Muscle of leg (tissue), 11 donors: ENCODE data around the gene RALGPS1. TPM values are rescaled to one million over a fixed set of nuclear protein-coding genes. Genes with fewer than 3 reads are reported as not detected.

ENCODE experiments used
- DNase-seq: peaks from one replicate; pipeline ENCODE4 v3.0.0; 2013
- H3K27ac ChIP-seq: one replicate; pipeline ENCODE4 v1.5.1; 2013; ENCODE audit warnings: mild to moderate bottlenecking, low read length, control low read depth
- H3K27me3 ChIP-seq: one replicate; pipeline ENCODE4 v1.6.1; 2013; ENCODE audit warnings: low read length; ENCODE audit not compliant: control insufficient read depth, insufficient read depth
- H3K36me3 ChIP-seq: one replicate; pipeline ENCODE4 v1.6.1; 2013; ENCODE audit warnings: low read length; ENCODE audit not compliant: control insufficient read depth, insufficient read depth
- H3K4me1 ChIP-seq: one replicate; pipeline ENCODE4 v1.6.1; 2013; ENCODE audit warnings: low read length; ENCODE audit not compliant: control insufficient read depth, insufficient read depth
- H3K4me3 ChIP-seq: one replicate; pipeline ENCODE4 v1.5.1; 2013; ENCODE audit warnings: low read length, control low read depth
- H3K9me3 ChIP-seq: replicated peaks from 2 replicates; pipeline ENCODE4 v1.6.1; 2013; ENCODE audit warnings: low read depth, low read length; ENCODE audit not compliant: control insufficient read depth
- WGBS: methylation state at CpG from one replicate; pipeline ENCODE4 v1.1.5; 2013; ENCODE audit warnings: missing lambda C conversion rate; ENCODE audit not compliant: insufficient coverage; 5-methylcytosine and 5-hydroxymethylcytosine counted together
- polyA plus RNA-seq, 8 donors: library from polyadenylated mRNA; unstranded; fragments of 120-200 nt; gene quantifications; one replicate each; pipeline versions ENCODE4 v1.2.1 to v1.2.3, GENCODE V29; 2013; ENCODE audit warnings: inconsistent platforms in 1 of 8, low replicate concordance in 1 of 8; ENCODE audit not compliant: insufficient read length in 8 of 8, insufficient read depth in 1 of 8
- total RNA-seq: library from RNA; stranded (reverse); fragments of 120-200 nt; gene quantifications from one replicate; pipeline ENCODE4 v1.2.4, GENCODE V29; 2013

The RALGPS1 gene
- total and polyA plus RNA-seq, 9 donors: 4.6 to 8.6 (median 7.2) TPM

DNA sequence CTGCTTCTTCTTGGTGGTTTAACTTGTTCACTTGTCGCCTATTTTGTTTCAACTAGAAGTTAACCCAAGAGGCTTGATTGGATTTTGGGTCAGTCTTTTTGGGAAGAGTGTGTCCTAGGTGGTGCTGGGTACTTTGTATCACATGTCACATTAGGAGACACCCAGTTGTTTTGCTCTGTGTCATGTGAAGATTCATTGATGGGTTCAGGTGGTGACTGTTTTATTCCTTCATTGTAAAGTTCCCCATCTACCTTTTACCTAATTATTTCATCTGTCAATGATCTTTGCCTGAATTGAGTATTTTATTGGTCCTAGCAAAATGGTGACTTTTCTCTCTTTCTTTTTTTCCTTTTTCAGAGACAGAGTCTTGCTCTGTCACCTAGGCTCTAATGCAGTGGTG is 69.2 kb downstream of the RALGPS1 start:
- Histone ChIP-seq H3K27me3 (no peaks in the 10 kb centered on the region), H3K4me3 (no peak overlapping the region), H3K4me1 (peaks cover 11% of the 10 kb centered on the region), H3K36me3 (no peaks in the 10 kb centered on the region), H3K27ac (no peak overlapping the region), H3K9me3 (peaks cover 4% of the 10 kb centered on the region)
- WGBS: no CpG with 5 or more reads among the region's 1 CpG
- no peak for DNase-seq

DNA sequence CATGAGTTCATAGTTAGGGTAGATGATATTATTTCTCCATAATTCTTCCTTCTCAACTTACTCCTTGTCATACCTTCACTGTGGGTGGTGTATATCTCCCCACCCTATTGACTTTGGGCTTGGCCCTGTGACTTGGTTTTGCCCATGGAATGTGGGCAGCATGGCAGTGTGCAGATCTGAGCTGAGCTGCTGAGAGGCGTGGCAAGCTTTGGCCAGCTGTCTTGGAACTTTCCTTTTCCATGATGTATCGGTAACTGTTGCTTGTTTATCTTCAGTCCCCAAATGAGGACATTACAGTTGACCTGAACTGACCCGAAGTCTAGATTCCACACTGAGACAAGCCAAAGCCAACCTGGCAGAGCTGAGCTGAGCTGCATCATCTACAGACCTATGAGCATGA is 70.4 kb downstream of the RALGPS1 start:
- DNase-seq: peak; percentile 68
- Histone ChIP-seq H3K9me3 (peaks cover 4% of the 10 kb centered on the region), H3K4me3 (no peak overlapping the region), H3K4me1 (peaks cover 20% of the 10 kb centered on the region), H3K36me3 (no peaks in the 10 kb centered on the region), H3K27me3 (no peaks in the 10 kb centered on the region), H3K27ac (no peak overlapping the region)
- 85% methylated on average over 3 of the region's 3 CpGs for WGBS

DNA sequence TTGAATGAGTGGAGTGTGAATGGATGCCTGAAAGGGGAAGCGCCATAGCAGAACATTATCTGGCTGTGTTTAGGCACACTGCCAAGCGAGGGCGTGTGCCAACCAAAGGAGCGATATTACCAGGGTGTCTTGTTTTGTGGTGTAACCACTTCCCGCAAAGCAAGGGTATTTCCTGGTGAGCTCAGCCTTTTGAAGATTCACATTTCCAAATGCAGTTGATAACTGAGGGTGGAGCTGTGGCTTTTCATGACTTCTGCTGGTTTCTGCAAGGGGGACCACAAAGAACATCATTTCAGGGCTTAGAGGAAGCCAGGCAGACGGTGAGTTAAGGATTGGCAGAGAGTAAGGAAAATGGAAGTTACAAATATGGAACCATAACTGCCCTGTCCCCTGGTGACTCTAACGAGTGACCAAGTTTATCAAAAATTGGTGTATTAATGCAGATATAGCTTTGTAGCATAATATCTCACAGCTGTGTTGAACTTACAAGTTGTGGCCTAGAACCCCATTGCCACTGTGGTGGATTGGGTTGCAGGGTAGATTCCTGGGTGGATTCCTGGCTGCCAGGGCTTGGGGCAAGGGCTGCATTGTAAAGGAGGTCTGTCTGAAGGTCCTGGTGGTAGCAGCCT is 71.4 kb downstream of the RALGPS1 start:
- DNase-seq: peak; percentile 54
- 76% methylated on average over 3 of the region's 7 CpGs for WGBS
- H3K4me1 ChIP-seq: peaks cover 27% of the 10 kb centered on the region
- H3K27ac ChIP-seq: no peak overlapping the region
- no peaks in the 10 kb centered on the region for H3K27me3 ChIP-seq
- H3K36me3 ChIP-seq: no peaks in the 10 kb centered on the region
- H3K4me3 ChIP-seq: no peak overlapping the region
- H3K9me3 ChIP-seq: peaks cover 4% of the 10 kb centered on the region

DNA sequence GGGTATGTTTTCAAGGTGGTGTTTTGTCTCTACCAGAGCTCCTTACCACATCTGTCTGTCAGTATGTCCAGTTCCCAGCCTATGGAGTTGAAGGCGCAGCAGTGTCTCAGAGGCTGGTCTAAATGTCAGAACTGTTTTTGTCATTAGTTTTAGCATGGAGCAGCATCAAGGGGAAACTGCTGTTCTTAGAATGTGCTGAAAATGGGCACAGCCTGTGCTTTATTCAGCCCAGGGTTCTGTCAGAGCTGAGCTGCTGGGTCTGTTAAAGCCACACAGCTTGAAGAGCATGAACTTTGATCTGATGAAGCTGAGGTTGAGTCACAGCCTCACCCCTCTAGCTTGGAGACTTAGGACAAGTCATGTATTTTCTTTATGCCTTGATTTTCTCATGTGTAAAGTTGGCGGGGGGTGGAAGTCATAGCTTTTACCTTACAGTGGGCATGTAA is 71.9 kb downstream of the RALGPS1 start:
- H3K9me3 ChIP-seq: peaks cover 4% of the 10 kb centered on the region
- peak overlapping the region; percentile 17 for H3K27ac ChIP-seq
- no peak overlapping the region for H3K4me3 ChIP-seq
- H3K36me3 ChIP-seq: no peaks in the 10 kb centered on the region
- H3K4me1 ChIP-seq: peaks cover 27% of the 10 kb centered on the region
- H3K27me3 ChIP-seq: no peaks in the 10 kb centered on the region
- peak; percentile 70 for DNase-seq
- WGBS: 75% methylated on average over 2 of the region's 2 CpGs

DNA sequence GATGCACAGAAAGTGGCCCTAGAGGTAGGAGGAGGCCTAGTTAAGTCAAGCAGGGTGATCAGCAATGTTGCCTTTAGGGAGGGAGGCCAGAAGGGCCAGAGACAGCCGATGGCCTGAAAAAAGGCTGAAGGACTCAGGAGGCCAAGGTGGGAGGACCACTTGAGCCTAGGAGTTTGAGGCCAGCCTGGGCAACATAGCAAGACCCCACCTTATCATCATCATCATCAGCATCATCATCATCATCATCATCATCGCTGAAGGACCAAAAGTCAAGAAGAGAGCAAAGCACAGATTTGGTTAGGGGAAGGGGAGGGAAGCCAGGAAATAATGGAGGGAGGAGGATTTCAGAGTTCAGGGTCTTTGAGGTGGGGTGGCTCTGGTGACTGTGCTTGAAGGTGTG is 74.3 kb downstream of the RALGPS1 start:
- H3K4me3 ChIP-seq: no peak overlapping the region

DNA sequence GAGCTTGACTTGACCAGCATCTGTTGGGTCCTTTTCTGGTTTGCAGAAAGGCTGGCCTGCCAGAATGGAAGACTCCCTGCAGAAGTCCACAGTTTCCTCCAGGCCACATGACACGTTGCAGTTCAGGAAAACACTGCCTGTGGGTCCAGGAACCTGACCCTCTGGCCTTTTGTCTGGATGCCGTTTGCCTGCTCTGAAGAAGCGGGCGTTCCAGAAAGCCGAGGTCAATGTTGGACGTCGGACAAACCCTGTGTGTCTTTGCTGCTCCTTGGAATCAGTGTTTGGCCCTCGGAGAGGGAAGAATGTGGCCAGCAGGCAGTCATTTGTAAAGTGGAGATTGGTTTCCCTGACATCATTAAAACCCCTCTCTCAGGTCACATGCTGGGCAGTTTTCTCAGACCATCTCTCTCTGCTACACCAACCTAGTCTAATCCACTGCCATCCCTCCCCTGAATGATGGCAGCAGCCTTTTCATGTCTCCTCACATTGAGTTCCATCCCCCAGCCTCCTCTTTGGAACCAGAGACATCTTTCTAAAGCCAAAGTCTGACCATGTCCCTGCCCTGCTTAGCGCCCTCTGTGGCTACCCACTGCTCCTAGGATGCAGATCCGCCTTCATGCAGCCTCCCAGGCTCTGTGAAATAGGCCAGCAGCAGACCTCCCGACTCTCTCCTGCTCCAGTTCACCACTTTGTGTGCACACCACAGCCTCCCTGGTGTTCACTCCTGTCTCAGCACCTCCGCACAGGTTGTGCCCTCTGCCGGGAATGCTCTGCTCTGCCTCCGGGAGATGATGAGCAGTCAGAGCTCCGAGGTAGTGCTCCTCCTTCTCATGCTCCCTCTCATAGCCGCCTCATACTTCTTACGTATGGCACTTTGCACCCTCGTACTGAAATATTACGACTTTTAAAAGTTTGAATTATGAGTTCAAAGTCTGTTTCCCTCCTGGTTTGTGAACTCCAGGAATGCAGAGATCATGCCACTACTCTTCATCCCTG is 75.6 kb downstream of the RALGPS1 start:
- Histone ChIP-seq H3K4me1 (peaks cover 30% of the 10 kb centered on the region), H3K27me3 (no peaks in the 10 kb centered on the region), H3K27ac (peak overlapping the region; percentile 85), H3K36me3 (no peaks in the 10 kb centered on the region), H3K4me3 (no peak overlapping the region), H3K9me3 (peaks cover 4% of the 10 kb centered on the region)
- 43% methylated on average over 14 of the region's 19 CpGs for WGBS
- peak; percentile 94 for DNase-seq

More for the DNA sequence above, 74.3 kb downstream of the RALGPS1 start:
- H3K27me3 ChIP-seq: no peaks in the 10 kb centered on the region
- peaks cover 30% of the 10 kb centered on the region for H3K4me1 ChIP-seq
- H3K9me3 ChIP-seq: peaks cover 4% of the 10 kb centered on the region
- H3K36me3 ChIP-seq: no peaks in the 10 kb centered on the region
- no peak for DNase-seq
- WGBS: no CpG with 5 or more reads among the region's 2 CpGs
- H3K27ac ChIP-seq: no peak overlapping the region

DNA sequence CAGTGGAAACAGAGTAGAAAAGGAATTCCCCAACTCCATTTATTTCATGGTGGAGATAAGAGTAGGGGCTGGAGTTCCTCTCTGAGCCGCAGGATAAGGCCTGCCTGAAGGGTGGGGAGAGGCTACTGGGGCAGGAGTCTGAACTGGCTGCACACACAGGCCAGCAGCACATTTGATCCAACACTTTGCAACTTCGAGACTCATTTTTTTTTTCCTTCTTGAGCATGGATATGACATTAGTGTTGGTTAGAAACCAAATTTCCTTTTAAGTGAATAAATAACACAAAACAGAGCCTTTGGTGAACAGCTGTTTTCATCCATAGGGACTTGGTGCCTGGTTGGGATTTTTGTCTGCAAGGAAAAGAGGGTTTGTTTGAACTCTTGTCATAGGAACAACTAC is 76.6 kb downstream of the RALGPS1 start:
- H3K4me3 ChIP-seq: no peak overlapping the region
- H3K4me1 ChIP-seq: peaks cover 23% of the 10 kb centered on the region
- peaks cover 4% of the 10 kb centered on the region for H3K9me3 ChIP-seq
- no peaks in the 10 kb centered on the region for H3K27me3 ChIP-seq
- no peaks in the 10 kb centered on the region for H3K36me3 ChIP-seq
- WGBS: no CpG with 5 or more reads among the region's 2 CpGs
- peak overlapping the region; percentile 57 for H3K27ac ChIP-seq
- DNase-seq: peak; percentile 87

DNA sequence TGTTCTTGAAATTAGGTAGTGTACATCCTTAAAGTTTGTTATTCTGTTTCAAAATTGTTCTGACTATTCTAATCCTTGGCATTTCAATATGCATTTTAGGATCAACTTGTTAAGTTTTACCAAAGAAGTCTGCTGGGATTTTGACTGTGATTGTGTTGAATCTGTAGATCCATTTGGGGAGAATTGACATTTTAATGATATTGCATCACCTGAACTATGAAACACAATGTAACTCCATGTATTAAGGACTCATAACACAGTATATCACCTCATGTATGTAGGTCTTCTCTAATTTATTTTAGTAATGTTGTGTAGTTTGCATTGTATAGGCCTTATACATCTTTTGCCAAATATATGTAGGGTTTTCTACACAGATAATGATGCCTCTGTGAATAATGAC is 77.8 kb downstream of the RALGPS1 start:
- H3K27me3 ChIP-seq: no peaks in the 10 kb centered on the region
- no peak for DNase-seq
- peaks cover 19% of the 10 kb centered on the region for H3K4me1 ChIP-seq
- H3K4me3 ChIP-seq: no peak overlapping the region
- H3K36me3 ChIP-seq: no peaks in the 10 kb centered on the region
- H3K9me3 ChIP-seq: peaks cover 4% of the 10 kb centered on the region
- H3K27ac ChIP-seq: no peak overlapping the region

DNA sequence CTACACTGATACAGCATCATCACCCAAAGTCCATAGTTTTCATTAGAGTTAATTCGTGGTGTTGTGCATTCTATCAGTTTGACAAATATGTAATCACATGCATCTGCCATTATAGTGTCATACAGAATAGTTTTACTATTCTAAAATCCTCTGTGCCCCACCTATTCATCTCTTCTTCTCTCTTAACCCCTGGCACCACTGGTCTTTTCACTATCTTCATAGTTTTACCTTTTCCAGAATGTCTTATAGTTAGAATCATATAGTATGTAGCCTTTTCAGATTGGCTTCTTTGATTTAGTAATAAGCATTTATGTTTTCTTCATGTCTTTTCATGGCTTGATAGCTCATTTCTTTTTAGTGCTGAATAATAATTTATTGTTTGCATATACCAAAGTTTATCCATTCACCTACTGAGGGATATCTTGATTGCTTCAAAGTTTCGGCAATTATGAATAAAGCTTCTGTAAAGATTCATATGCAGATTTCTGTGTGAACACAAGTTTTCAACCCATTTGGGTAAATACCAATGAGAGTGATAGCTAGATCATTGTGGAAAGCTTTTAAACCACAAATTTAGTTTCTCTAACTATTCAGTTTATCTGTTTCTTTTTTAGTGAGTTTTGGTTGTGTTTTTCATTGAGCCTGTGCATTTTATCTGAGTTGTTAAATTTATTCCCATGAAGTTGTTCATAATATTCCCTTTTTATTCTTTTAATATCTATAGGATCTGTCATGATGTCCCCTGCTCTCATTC is 84.9 kb downstream of the RALGPS1 start:
- WGBS: no CpG with 5 or more reads among the region's 2 CpGs
- Histone ChIP-seq H3K4me1 (no peaks in the 10 kb centered on the region), H3K36me3 (no peaks in the 10 kb centered on the region), H3K9me3 (no peaks in the 10 kb centered on the region), H3K27ac (no peak overlapping the region), H3K4me3 (no peak overlapping the region), H3K27me3 (no peaks in the 10 kb centered on the region)
- DNase-seq: no peak
